K562 (cell line): ENCODE results near the gene MALAT1. TPM values are rescaled to one million over a fixed set of nuclear protein-coding genes. Genes with fewer than 3 reads are reported as not detected.

ENCODE experiments used
- BCL6 ChIP-seq: fragments of 250-450 bp; sonication (Bioruptor Pico); IDR thresholded peaks from 2 replicates; pipeline ENCODE4 v1.4.0; 2020
- CHCHD3 ChIP-seq: fragments of 250-450 bp; sonication (Bioruptor Pico); IDR thresholded peaks from 2 replicates; pipeline ENCODE4 v2.1.2; 2022; ENCODE audit warnings: mild to moderate bottlenecking
- DMBX1 ChIP-seq: fragments of 250-450 bp; sonication (Bioruptor Pico); IDR thresholded peaks from 2 replicates; pipeline ENCODE4 v1.8.0; 2022; ENCODE audit warnings: inconsistent platforms, mild to moderate bottlenecking, moderate library complexity, borderline replicate concordance
- HDAC6 ChIP-seq: IDR thresholded peaks from 2 replicates; pipeline ENCODE4 v1.6.1; 2012; ENCODE audit warnings: low read depth, mild to moderate bottlenecking, control low read depth, inconsistent platforms, low read length, moderate library complexity
- HEY1 ChIP-seq: fragments of 250-450 bp; sonication (Bioruptor Pico); IDR thresholded peaks from 2 replicates; pipeline ENCODE4 v1.5.0; 2020; ENCODE audit warnings: mild to moderate bottlenecking, moderate library complexity, borderline replicate concordance
- NFATC3 ChIP-seq: fragments of 450-650 bp; IDR thresholded peaks from 2 replicates; pipeline ENCODE4 v1.6.1; 2017; ENCODE audit warnings: mild to moderate bottlenecking
- SAFB ChIP-seq: fragments of 200-400 bp; formaldehyde crosslinking; IDR thresholded peaks from 2 replicates; pipeline ENCODE4 v1.6.1; 2017; ENCODE audit warnings: low read depth, low read length, borderline replicate concordance
- STAG1 ChIP-seq: sonication (generic); formaldehyde crosslinking; IDR thresholded peaks from 2 replicates; pipeline ENCODE4 v1.5.0; 2020; ENCODE audit warnings: missing genetic modification reagents, borderline replicate concordance
- TSHZ1 ChIP-seq: fragments of 250-450 bp; sonication (Bioruptor Pico); IDR thresholded peaks from 2 replicates; pipeline ENCODE4 v1.4.0; 2020; ENCODE audit warnings: mild to moderate bottlenecking, moderate library complexity
- UBTF ChIP-seq, 2 experiments: IDR thresholded peaks; 2 replicates each; pipeline ENCODE4 v1.6.1; 2012; ENCODE audit warnings: improper control_type of control experiment in 2 of 2, low read depth in 2 of 2, low read length in 2 of 2, borderline replicate concordance in 1 of 2
- YY1 ChIP-seq, 3 experiments: IDR thresholded peaks; 2 replicates each; pipeline ENCODE4 v1.6.1; 2011; ENCODE audit warnings: low read length in 2 of 3, mild to moderate bottlenecking in 2 of 3, moderate library complexity in 2 of 3, borderline replicate concordance in 1 of 3, control low read depth in 1 of 3, low read depth in 1 of 3; ENCODE audit not compliant: insufficient read depth in 3 of 3, insufficient replicate concordance in 2 of 3, control insufficient read depth in 1 of 3, insufficient read length in 1 of 3; ENCODE audit errors: extremely low read depth in 1 of 3
- ZBTB43 ChIP-seq: sonication (generic); formaldehyde crosslinking; IDR thresholded peaks from 2 replicates; pipeline ENCODE4 v1.8.0; 2023; ENCODE audit warnings: mild to moderate bottlenecking, missing genetic modification reagents
- ZNF140 ChIP-seq: fragments of 250-450 bp; sonication (Bioruptor Pico); IDR thresholded peaks from 2 replicates; pipeline ENCODE4 v1.8.0; 2021; ENCODE audit warnings: moderate library complexity, mild to moderate bottlenecking, inconsistent platforms
- ZNF445 ChIP-seq: fragments of 250-450 bp; sonication (Bioruptor Pico); IDR thresholded peaks from 2 replicates; pipeline ENCODE4 v1.4.0; 2020; ENCODE audit warnings: low read depth, mild to moderate bottlenecking, moderate library complexity
- ZNF655 ChIP-seq: fragments of 250-450 bp; sonication (Bioruptor Pico); IDR thresholded peaks from 2 replicates; pipeline ENCODE4 v1.5.0; 2021
- polyA plus RNA-seq, 8 experiments: library from polyadenylated mRNA; depleted of rRNA in 4 of 8; stranded (reverse) in 5 of 8; unstranded in 3 of 8; fragments of >200 nt; fragmentation: Nextera tagmentation in 2 of 8; fragmentation: Illumina TruSeq in 1 of 8; extraction: Ambion mirVana in 2 of 8; extraction: Trizol in 1 of 8; gene quantifications; 2 replicates each; pipeline versions ENCODE4 v1.2.1 to v1.2.3, GENCODE V29; 2011 to 2014; ENCODE audit warnings: inconsistent platforms in 1 of 8, missing spikeins in 1 of 8
- total RNA-seq, 7 experiments: library from RNA; depleted of rRNA in 6 of 7; stranded (reverse); fragments of >200 nt in 6 of 7; fragmentation: Illumina TruSeq in 2 of 7; extraction: Trizol in 2 of 7; gene quantifications; 2 replicates each; pipeline versions ENCODE4 v1.2.1 to v1.2.3, GENCODE V29; 2011 to 2021; ENCODE audit warnings: low replicate concordance in 1 of 7

MALAT1 gene
- total and polyA plus RNA-seq, 9 of the 15 experiments (the other 6 are each of a cell fraction or from before 2014, with no cell fraction given) = 363 to 8,715 (median 2,351) TPM

- peak in 1 of 2 experiments; percentile 93; a peak in 1 of 4 replicates for TF ChIP-seq UBTF (IDR thresholded peaks at IDR 0.05; ENCODE audit: borderline replicate concordance in 1 of 2, low read depth in 2 of 2, low read length in 2 of 2)
- no peak for TF ChIP-seq BCL6
- peak; percentile 79; the same call in 1 of the 2 replicates for TF ChIP-seq ZBTB43 (CRISPR knock-in tag)
- peak in 1 of 3 experiments; percentile 53 for TF ChIP-seq YY1 (IDR thresholded peaks at IDR 0.05; ENCODE audit: borderline replicate concordance in 1 of 3, control insufficient read depth in 1 of 3, extremely low read depth in 1 of 3, insufficient read depth in 3 of 3, insufficient read length in 1 of 3, insufficient replicate concordance in 2 of 3, low read depth in 1 of 3, low read length in 2 of 3)
- TF ChIP-seq HEY1 (CRISPR knock-in tag) = no peak
- no peak for TF ChIP-seq ZNF655 (CRISPR knock-in tag)
- no peak for TF ChIP-seq TSHZ1 (CRISPR knock-in tag)
- TF ChIP-seq NFATC3 = no peak
- no peak for TF ChIP-seq SAFB
- TF ChIP-seq DMBX1 (CRISPR knock-in tag) = peak; percentile 60; the same call in 1 of the 2 replicates
- no peak for TF ChIP-seq STAG1 (CRISPR knock-in tag)
- TF ChIP-seq HDAC6 = no peak
- no peak for TF ChIP-seq ZNF445 (CRISPR knock-in tag)
- TF ChIP-seq ZNF140 (CRISPR knock-in tag) = no peak
- no peak for TF ChIP-seq CHCHD3 (CRISPR knock-in tag)
Observed at GRCh38 chr11:65477149-65477965, 21.5 kb upstream of the MALAT1 start (continued).
